GM21515 (cell line): ENCODE data around the gene MMP17.

Experiments used
- ATAC-seq: cut with Tn5 transposase; IDR thresholded peaks from one replicate; pipeline ENCODE4 v1.9.1; 2021; ENCODE audit not compliant: unreplicated experiment

The MMP17 gene

GRCh38 chr12:131829791-131830334 is 1.7 kb downstream of the MMP17 start:
- ATAC-seq, result no peak

GRCh38 chr12:131830335-131830913 is 2.2 kb downstream of the MMP17 start:
- peak; percentile 38 for ATAC-seq

- ATAC-seq, result no peak
Measured at GRCh38 chr12:131830914-131831571, 2.9 kb downstream of the MMP17 start.

GRCh38 chr12:131831635-131832041 is 3.4 kb downstream of the MMP17 start:
- no peak for ATAC-seq

- no peak for ATAC-seq
Measured at GRCh38 chr12:131832321-131833231, 4.4 kb downstream of the MMP17 start.

GRCh38 chr12:131833288-131833895 is 5.2 kb downstream of the MMP17 start:
- ATAC-seq, result no peak

GRCh38 chr12:131833896-131834641 is 5.9 kb downstream of the MMP17 start:
- no peak for ATAC-seq

GRCh38 chr12:131834798-131835615 is 6.8 kb downstream of the MMP17 start:
- ATAC-seq, result no peak

GRCh38 chr12:131835616-131836171 is 7.5 kb downstream of the MMP17 start:
- no peak for ATAC-seq

GRCh38 chr12:131836193-131836592 is 8.0 kb downstream of the MMP17 start:
- no peak for ATAC-seq

- ATAC-seq, result no peak
Measured at GRCh38 chr12:131836714-131837397, 8.7 kb downstream of the MMP17 start.

- no peak for ATAC-seq
Measured at GRCh38 chr12:131840643-131841416, 12.6 kb downstream of the MMP17 start.

GRCh38 chr12:131841547-131841946 is 13.4 kb downstream of the MMP17 start:
- ATAC-seq, result no peak

GRCh38 chr12:131842169-131842568 is 14.0 kb downstream of the MMP17 start:
- no peak for ATAC-seq

- no peak for ATAC-seq
Measured at GRCh38 chr12:131843527-131843926, 15.3 kb downstream of the MMP17 start.

GRCh38 chr12:131844140-131844539 is 15.9 kb downstream of the MMP17 start:
- no peak for ATAC-seq

GRCh38 chr12:131844656-131845055 is 16.5 kb downstream of the MMP17 start:
- ATAC-seq, result no peak

- ATAC-seq, result no peak
Measured at GRCh38 chr12:131845121-131845520, 16.9 kb downstream of the MMP17 start.
